ENCODE measurements around the gene GRIP1.

DNA sequence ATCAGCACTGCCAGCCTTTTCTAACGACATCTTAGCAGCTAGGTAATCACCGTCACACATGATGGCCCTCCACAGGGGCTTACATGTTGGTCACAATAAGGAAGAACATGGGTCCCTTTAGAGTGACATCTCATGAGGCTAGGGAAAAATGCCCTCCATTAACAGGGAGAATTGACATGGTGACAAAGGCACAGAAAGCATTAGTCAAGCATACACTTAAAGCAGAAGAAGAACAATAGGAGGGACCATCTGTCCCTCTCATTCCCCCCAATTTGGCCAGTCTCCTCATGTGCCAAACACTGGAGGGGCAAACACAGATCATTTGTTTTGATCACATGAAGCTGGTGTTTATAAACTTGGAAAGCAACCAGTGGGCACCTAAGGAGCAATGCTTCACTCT, 78.0 kb downstream of the GRIP1 start:
- TF ChIP-seq, protein P1, sequence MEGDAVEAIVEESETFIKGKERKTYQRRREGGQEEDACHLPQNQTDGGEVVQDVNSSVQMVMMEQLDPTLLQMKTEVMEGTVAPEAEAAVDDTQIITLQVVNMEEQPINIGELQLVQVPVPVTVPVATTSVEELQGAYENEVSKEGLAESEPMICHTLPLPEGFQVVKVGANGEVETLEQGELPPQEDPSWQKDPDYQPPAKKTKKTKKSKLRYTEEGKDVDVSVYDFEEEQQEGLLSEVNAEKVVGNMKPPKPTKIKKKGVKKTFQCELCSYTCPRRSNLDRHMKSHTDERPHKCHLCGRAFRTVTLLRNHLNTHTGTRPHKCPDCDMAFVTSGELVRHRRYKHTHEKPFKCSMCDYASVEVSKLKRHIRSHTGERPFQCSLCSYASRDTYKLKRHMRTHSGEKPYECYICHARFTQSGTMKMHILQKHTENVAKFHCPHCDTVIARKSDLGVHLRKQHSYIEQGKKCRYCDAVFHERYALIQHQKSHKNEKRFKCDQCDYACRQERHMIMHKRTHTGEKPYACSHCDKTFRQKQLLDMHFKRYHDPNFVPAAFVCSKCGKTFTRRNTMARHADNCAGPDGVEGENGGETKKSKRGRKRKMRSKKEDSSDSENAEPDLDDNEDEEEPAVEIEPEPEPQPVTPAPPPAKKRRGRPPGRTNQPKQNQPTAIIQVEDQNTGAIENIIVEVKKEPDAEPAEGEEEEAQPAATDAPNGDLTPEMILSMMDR (conservative IDR thresholded peaks at IDR 0.05 in 1 of 2, IDR thresholded peaks at IDR 0.05 in 1 of 2; ENCODE audit: low read depth in 1 of 2, low read length in 2 of 2): no peak
- no peak for TF ChIP-seq EZH2 (IDR thresholded peaks at IDR 0.05; ENCODE audit: low read length, missing control alignments)
